ENCODE results near the gene LRPAP1.

Gene LRPAP1

DNA sequence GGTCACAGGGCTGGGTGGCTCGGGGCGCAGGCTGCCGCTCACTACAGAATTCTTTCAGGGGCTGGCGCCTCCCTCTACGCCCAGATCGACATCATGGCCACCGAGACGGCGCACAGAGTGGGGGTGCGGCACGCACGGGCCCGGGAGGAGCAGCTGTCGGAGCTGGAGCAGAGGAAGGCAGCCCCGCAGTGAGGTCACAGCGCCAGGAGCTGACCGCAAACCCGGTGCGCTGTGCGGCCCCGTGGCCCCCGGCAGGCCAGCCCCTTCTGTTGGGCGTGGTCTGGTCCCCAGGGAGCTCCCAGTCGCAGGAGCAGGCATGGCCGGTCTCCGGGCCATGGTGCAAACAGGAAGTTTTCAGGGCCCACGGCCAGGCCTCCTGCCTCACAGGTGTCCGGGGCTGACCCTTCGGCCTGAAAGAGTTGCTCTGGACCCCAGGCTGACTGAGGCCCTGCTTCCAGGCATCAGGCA lies 31.6 kb downstream of the LRPAP1 start:
- H3K27me3 ChIP-seq (ENCODE audit: control insufficient read depth in 1 of 2, insufficient read depth in 1 of 2, low read length in 2 of 2): peaks cover 0 to 9% of the 10 kb centered on the region in 2 experiments
- no peak overlapping the region for H4K91ac ChIP-seq (ENCODE audit: low read length)
- no peak overlapping the region for H2BK5ac ChIP-seq (ENCODE audit: low read depth, low read length, poor library complexity, severe bottlenecking)
- H3K9me3 ChIP-seq (ENCODE audit: control insufficient read depth, low read length): no peaks in the 10 kb centered on the region
- no peak overlapping the region for H3K23ac ChIP-seq (ENCODE audit: low read length in 2 of 2)
- H4K8ac ChIP-seq (ENCODE audit: low read length): no peak overlapping the region
- peaks cover 0 to 79% of the 10 kb centered on the region in 2 experiments for H3K36me3 ChIP-seq (ENCODE audit: control insufficient read depth in 1 of 2, insufficient read depth in 2 of 2, low read depth in 1 of 2, low read length in 2 of 2)
- peaks cover 49% of the 10 kb centered on the region for H3K79me1 ChIP-seq (replicated peaks; ENCODE audit: low read length, poor library complexity, severe bottlenecking)
- WGBS: 93% methylated on average over 29 of the region's 29 CpGs
- H2BK120ac ChIP-seq (ENCODE audit: low read depth, low read length): no peak overlapping the region
- no peak overlapping the region for H3K18ac ChIP-seq (ENCODE audit: low read depth in 1 of 2, low read length in 2 of 2)
- no peak overlapping the region for H3K4me2 ChIP-seq (ENCODE audit: low read length, poor library complexity, severe bottlenecking)
- H3K4me3 ChIP-seq (ENCODE audit: insufficient read depth in 1 of 2, low read depth in 1 of 2, low read length in 2 of 2): no peak overlapping the region
- no peak overlapping the region for H2BK12ac ChIP-seq (ENCODE audit: low read length in 2 of 2)
- no peak overlapping the region for H3K9ac ChIP-seq (ENCODE audit: low read length)
- no peak overlapping the region for H2AK5ac ChIP-seq (ENCODE audit: low read length, severe bottlenecking)
- H3K27ac ChIP-seq (ENCODE audit: low read length, poor library complexity, severe bottlenecking): no peak overlapping the region
- H3K14ac ChIP-seq (ENCODE audit: low read length in 2 of 2): no peak overlapping the region
- H3K4ac ChIP-seq (ENCODE audit: low read depth in 1 of 2, low read length in 2 of 2): no peak overlapping the region
- H2BK15ac ChIP-seq (ENCODE audit: low read depth, poor library complexity, severe bottlenecking): no peak overlapping the region
- no peak for DNase-seq
- no peak overlapping the region for H2AFZ ChIP-seq (ENCODE audit: low read depth, low read length)
- peaks cover 11% of the 10 kb centered on the region for H3K4me1 ChIP-seq (ENCODE audit: control insufficient read depth, insufficient read depth, low read depth, low read length)

DNA sequence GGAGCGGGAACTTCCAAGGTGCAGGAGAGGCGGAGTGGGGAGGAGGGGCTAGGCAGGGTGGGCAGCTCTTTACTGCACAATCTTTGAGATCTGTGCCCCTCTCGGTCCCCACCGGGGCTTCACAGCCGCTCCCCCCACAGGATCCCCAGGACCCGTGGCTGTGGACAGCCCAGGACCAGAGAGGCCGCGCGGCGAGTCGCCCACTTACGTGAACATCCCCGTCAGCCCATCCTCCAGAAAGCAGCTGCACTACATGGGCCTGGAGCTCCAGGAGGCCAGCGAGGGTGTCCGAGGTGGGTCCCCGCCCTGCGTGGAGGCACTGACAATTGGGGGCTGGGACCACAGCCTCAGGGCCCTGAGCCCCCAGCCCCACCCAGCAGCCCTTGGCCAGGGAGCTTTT lies 32.1 kb downstream of the LRPAP1 start:
- Histone ChIP-seq H3K36me3 (ENCODE audit: control insufficient read depth in 1 of 2, insufficient read depth in 2 of 2, low read depth in 1 of 2, low read length in 2 of 2) (peaks cover 0 to 78% of the 10 kb centered on the region in 2 experiments), H2AK5ac (ENCODE audit: low read length, severe bottlenecking) (no peak overlapping the region), H3K23ac (ENCODE audit: low read length in 2 of 2) (no peak overlapping the region), H4K91ac (ENCODE audit: low read length) (no peak overlapping the region), H3K4ac (ENCODE audit: low read depth in 1 of 2, low read length in 2 of 2) (no peak overlapping the region), H3K4me1 (ENCODE audit: control insufficient read depth, insufficient read depth, low read depth, low read length) (peaks cover 14% of the 10 kb centered on the region), H4K8ac (ENCODE audit: low read length) (no peak overlapping the region), H3K27ac (ENCODE audit: low read length, poor library complexity, severe bottlenecking) (no peak overlapping the region), H2BK120ac (ENCODE audit: low read depth, low read length) (no peak overlapping the region), H3K4me3 (ENCODE audit: insufficient read depth in 1 of 2, low read depth in 1 of 2, low read length in 2 of 2) (no peak overlapping the region), H3K4me2 (ENCODE audit: low read length, poor library complexity, severe bottlenecking) (no peak overlapping the region), H2BK5ac (ENCODE audit: low read depth, low read length, poor library complexity, severe bottlenecking) (no peak overlapping the region), H3K27me3 (ENCODE audit: control insufficient read depth in 1 of 2, insufficient read depth in 1 of 2, low read length in 2 of 2) (peaks cover 3 to 15% of the 10 kb centered on the region in 2 experiments), H3K9ac (ENCODE audit: low read length) (no peak overlapping the region), H3K18ac (ENCODE audit: low read depth in 1 of 2, low read length in 2 of 2) (no peak overlapping the region), H2BK15ac (ENCODE audit: low read depth, poor library complexity, severe bottlenecking) (no peak overlapping the region), H2AFZ (ENCODE audit: low read depth, low read length) (no peak overlapping the region), H2BK12ac (ENCODE audit: low read length in 2 of 2) (no peak overlapping the region), H3K79me1 (replicated peaks; ENCODE audit: low read length, poor library complexity, severe bottlenecking) (peaks cover 44% of the 10 kb centered on the region), H3K14ac (ENCODE audit: low read length in 2 of 2) (no peak overlapping the region), H3K9me3 (ENCODE audit: control insufficient read depth, low read length) (no peaks in the 10 kb centered on the region)
- no peak for DNase-seq
- 96% methylated on average over 16 of the region's 17 CpGs for WGBS

DNA sequence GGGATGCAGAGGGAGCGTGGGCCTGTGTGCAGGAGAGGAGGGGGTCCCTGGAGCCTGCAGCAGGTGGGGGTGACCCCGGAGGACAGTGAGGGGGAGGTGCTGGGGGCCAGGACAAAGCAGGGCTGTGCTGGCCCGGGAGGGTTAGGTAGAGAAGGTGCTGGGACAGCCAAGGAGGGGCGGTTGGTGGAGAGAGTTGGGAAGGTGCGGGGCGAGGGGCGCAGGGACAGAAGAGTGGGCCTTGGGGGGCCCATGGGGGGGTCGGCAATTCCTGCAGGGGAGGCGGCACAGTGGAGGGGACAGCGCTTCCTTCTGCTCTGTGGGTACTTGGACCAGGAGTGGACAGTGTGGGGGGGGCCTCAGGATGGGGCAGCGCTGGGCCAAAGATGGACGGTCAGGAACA lies 32.5 kb downstream of the LRPAP1 start:
- DNase-seq: no peak
- H2AK5ac ChIP-seq (ENCODE audit: low read length, severe bottlenecking): no peak overlapping the region
- no peak overlapping the region for H2BK15ac ChIP-seq (ENCODE audit: low read depth, poor library complexity, severe bottlenecking)
- H2BK12ac ChIP-seq (ENCODE audit: low read length in 2 of 2): no peak overlapping the region
- WGBS: 94% methylated on average over 11 of the region's 12 CpGs
- no peak overlapping the region for H3K14ac ChIP-seq (ENCODE audit: low read length in 2 of 2)
- no peak overlapping the region for H3K9ac ChIP-seq (ENCODE audit: low read length)
- H2BK120ac ChIP-seq (ENCODE audit: low read depth, low read length): no peak overlapping the region
- no peak overlapping the region for H3K4me2 ChIP-seq (ENCODE audit: low read length, poor library complexity, severe bottlenecking)
- H4K8ac ChIP-seq (ENCODE audit: low read length): no peak overlapping the region
- no peaks in the 10 kb centered on the region for H3K9me3 ChIP-seq (ENCODE audit: control insufficient read depth, low read length)
- peaks cover 40% of the 10 kb centered on the region for H3K79me1 ChIP-seq (replicated peaks; ENCODE audit: low read length, poor library complexity, severe bottlenecking)
- no peak overlapping the region for H2BK5ac ChIP-seq (ENCODE audit: low read depth, low read length, poor library complexity, severe bottlenecking)
- no peak overlapping the region for H3K18ac ChIP-seq (ENCODE audit: low read depth in 1 of 2, low read length in 2 of 2)
- no peak overlapping the region for H4K91ac ChIP-seq (ENCODE audit: low read length)
- peaks cover 5 to 19% of the 10 kb centered on the region in 2 experiments for H3K27me3 ChIP-seq (ENCODE audit: control insufficient read depth in 1 of 2, insufficient read depth in 1 of 2, low read length in 2 of 2)
- no peak overlapping the region for H3K4ac ChIP-seq (ENCODE audit: low read depth in 1 of 2, low read length in 2 of 2)
- peaks cover 15% of the 10 kb centered on the region for H3K4me1 ChIP-seq (ENCODE audit: control insufficient read depth, insufficient read depth, low read depth, low read length)
- no peak overlapping the region for H3K27ac ChIP-seq (ENCODE audit: low read length, poor library complexity, severe bottlenecking)
- peaks cover 0 to 76% of the 10 kb centered on the region in 2 experiments for H3K36me3 ChIP-seq (ENCODE audit: control insufficient read depth in 1 of 2, insufficient read depth in 2 of 2, low read depth in 1 of 2, low read length in 2 of 2)
- H3K23ac ChIP-seq (ENCODE audit: low read length in 2 of 2): no peak overlapping the region
- no peak overlapping the region for H2AFZ ChIP-seq (ENCODE audit: low read depth, low read length)
- no peak overlapping the region for H3K4me3 ChIP-seq (ENCODE audit: insufficient read depth in 1 of 2, low read depth in 1 of 2, low read length in 2 of 2)

DNA sequence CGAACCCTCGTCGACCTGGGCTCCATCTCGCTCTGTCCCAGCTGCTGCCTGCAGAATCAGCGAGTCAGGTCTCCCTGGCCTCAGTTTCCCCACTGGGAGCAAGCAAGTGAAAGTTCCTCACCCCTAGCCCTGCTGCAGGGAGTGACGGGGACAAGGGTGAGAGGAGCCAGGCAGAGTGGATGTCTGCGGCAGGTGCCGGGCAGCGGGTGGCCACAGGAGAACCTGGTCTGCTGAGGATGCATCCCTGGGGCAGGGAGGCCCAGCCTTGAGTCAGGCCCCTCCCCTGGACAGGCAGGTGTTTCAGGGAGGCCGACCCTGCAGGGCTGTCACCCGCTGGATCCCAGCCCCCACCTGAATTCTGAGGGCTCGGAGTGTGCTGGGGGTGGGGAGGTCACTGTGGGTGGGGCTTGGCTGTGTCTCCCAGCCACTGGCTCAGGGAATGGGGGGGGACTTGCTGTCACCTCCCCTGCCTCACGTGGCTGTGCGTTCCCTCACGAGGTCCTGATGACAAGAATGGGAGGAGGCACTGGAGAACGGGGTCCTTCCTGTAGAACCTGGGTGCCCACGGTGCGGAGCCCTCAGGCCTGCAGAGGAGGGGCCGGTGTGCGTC lies 33.2 kb downstream of the LRPAP1 start:
- no peak overlapping the region for H2AK5ac ChIP-seq (ENCODE audit: low read length, severe bottlenecking)
- peaks cover 39% of the 10 kb centered on the region for H3K79me1 ChIP-seq (replicated peaks; ENCODE audit: low read length, poor library complexity, severe bottlenecking)
- H2BK15ac ChIP-seq (ENCODE audit: low read depth, poor library complexity, severe bottlenecking): no peak overlapping the region
- no peak overlapping the region for H3K4me2 ChIP-seq (ENCODE audit: low read length, poor library complexity, severe bottlenecking)
- H2BK12ac ChIP-seq (ENCODE audit: low read length in 2 of 2): no peak overlapping the region
- no peak overlapping the region for H3K23ac ChIP-seq (ENCODE audit: low read length in 2 of 2)
- H3K9ac ChIP-seq (ENCODE audit: low read length): no peak overlapping the region
- H4K91ac ChIP-seq (ENCODE audit: low read length): no peak overlapping the region
- no peak for DNase-seq
- H2BK120ac ChIP-seq (ENCODE audit: low read depth, low read length): no peak overlapping the region
- no peak overlapping the region for H3K14ac ChIP-seq (ENCODE audit: low read length in 2 of 2)
- H3K36me3 ChIP-seq (ENCODE audit: control insufficient read depth in 1 of 2, insufficient read depth in 2 of 2, low read depth in 1 of 2, low read length in 2 of 2): peaks cover 0 to 79% of the 10 kb centered on the region in 2 experiments
- H3K4me1 ChIP-seq (ENCODE audit: control insufficient read depth, insufficient read depth, low read depth, low read length): peaks cover 21% of the 10 kb centered on the region
- peaks cover 8 to 26% of the 10 kb centered on the region in 2 experiments for H3K27me3 ChIP-seq (ENCODE audit: control insufficient read depth in 1 of 2, insufficient read depth in 1 of 2, low read length in 2 of 2)
- no peak overlapping the region for H4K8ac ChIP-seq (ENCODE audit: low read length)
- H3K27ac ChIP-seq (ENCODE audit: low read length, poor library complexity, severe bottlenecking): no peak overlapping the region
- no peak overlapping the region for H3K4ac ChIP-seq (ENCODE audit: low read depth in 1 of 2, low read length in 2 of 2)
- H3K9me3 ChIP-seq (ENCODE audit: control insufficient read depth, low read length): no peaks in the 10 kb centered on the region
- no peak overlapping the region for H2AFZ ChIP-seq (ENCODE audit: low read depth, low read length)
- H3K4me3 ChIP-seq (ENCODE audit: insufficient read depth in 1 of 2, low read depth in 1 of 2, low read length in 2 of 2): no peak overlapping the region
- 85% methylated on average over 18 of the region's 20 CpGs for WGBS
- no peak overlapping the region for H2BK5ac ChIP-seq (ENCODE audit: low read depth, low read length, poor library complexity, severe bottlenecking)
- H3K18ac ChIP-seq (ENCODE audit: low read depth in 1 of 2, low read length in 2 of 2): no peak overlapping the region

Measured in mesenchymal stem cell (in vitro differentiated cells and primary cell).